Loucy (cell line): ENCODE data around the gene FHDC1.
A peak's percentile ranks its signal among the peaks of the same experiment; 100 is the strongest.

Experiments
- H2AFZ ChIP-seq: fragments of 200-600 bp; sonication (generic); 2 replicates; pipeline ENCODE4 v1.6.0; 2016; ENCODE audit warnings: antibody characterized with exemption, mild to moderate bottlenecking, low read length, moderate library complexity
- H3F3A ChIP-seq: fragments of 200-600 bp; 2 replicates; pipeline ENCODE4 v1.6.0; 2016; ENCODE audit warnings: antibody characterized with exemption, low read depth, mild to moderate bottlenecking
- H3K27me3 ChIP-seq: fragments of 200-600 bp; sonication (generic); 2 replicates; pipeline ENCODE4 v1.6.1; 2014; ENCODE audit warnings: low read length, mild to moderate bottlenecking; ENCODE audit not compliant: insufficient read depth, poor library complexity, severe bottlenecking
- H3K36me3 ChIP-seq: fragments of 200-600 bp; sonication (generic); 2 replicates; pipeline ENCODE4 v1.6.1; 2016; ENCODE audit warnings: low read length; ENCODE audit not compliant: insufficient read depth
- H3K4me1 ChIP-seq: fragments of 200-600 bp; sonication (generic); 2 replicates; pipeline ENCODE4 v1.5.1; 2014; ENCODE audit warnings: low read length, mild to moderate bottlenecking; ENCODE audit not compliant: insufficient read depth, poor library complexity, severe bottlenecking
- H3K4me2 ChIP-seq: fragments of 200-600 bp; sonication (generic); 2 replicates; pipeline ENCODE4 v1.6.0; 2014; ENCODE audit warnings: antibody characterized with exemption, low read length, low read depth, mild to moderate bottlenecking; ENCODE audit not compliant: poor library complexity, severe bottlenecking
- H3K4me3 ChIP-seq: fragments of 200-600 bp; sonication (generic); 2 replicates; pipeline ENCODE4 v1.5.1; 2014; ENCODE audit warnings: low read length, mild to moderate bottlenecking, mixed read lengths; ENCODE audit not compliant: poor library complexity, severe bottlenecking
- H3K79me2 ChIP-seq: fragments of 200-600 bp; sonication (generic); 2 replicates; pipeline ENCODE4 v1.6.1; 2014; ENCODE audit warnings: low read length; ENCODE audit not compliant: insufficient read depth
- H3K9ac ChIP-seq: fragments of 200-600 bp; sonication (generic); 2 replicates; pipeline ENCODE4 v1.6.0; 2014; ENCODE audit warnings: mild to moderate bottlenecking, low read depth, low read length, moderate library complexity; ENCODE audit not compliant: poor library complexity, severe bottlenecking
- H3K9me2 ChIP-seq: fragments of 200-600 bp; sonication (generic); replicated peaks from 2 replicates; pipeline ENCODE4 v1.6.1; 2016; ENCODE audit warnings: low read depth, low read length, mixed read lengths
- H3K9me3 ChIP-seq: fragments of 200-600 bp; sonication (generic); 2 replicates; pipeline ENCODE4 v1.6.1; 2014; ENCODE audit warnings: mild to moderate bottlenecking, antibody characterized with exemption, low read length, low read depth; ENCODE audit not compliant: insufficient read depth
- H4K20me1 ChIP-seq: fragments of 200-600 bp; sonication (generic); 2 replicates; pipeline ENCODE4 v1.6.0; 2014; ENCODE audit warnings: antibody characterized with exemption, low read length, mild to moderate bottlenecking; ENCODE audit not compliant: insufficient read depth, poor library complexity, severe bottlenecking
- CTCF ChIP-seq: fragments of 200-600 bp; sonication (generic); conservative IDR thresholded peaks from 2 replicates; pipeline ENCODE4 v1.5.1; 2014; ENCODE audit warnings: mild to moderate bottlenecking, antibody characterized with exemption, low read length
- EZH2phosphoT487 ChIP-seq: fragments of 200-600 bp; IDR thresholded peaks from 2 replicates; pipeline ENCODE4 v1.6.1; 2018; ENCODE audit warnings: antibody characterized with exemption, mild to moderate bottlenecking, moderate library complexity, borderline replicate concordance

The FHDC1 gene

GRCh38 chr4:152944666-152945320, 8.7 kb downstream of the FHDC1 start:
- Histone ChIP-seq H3K9ac (peak overlapping the region; percentile 41), H3K9me2 (no peaks in the 10 kb centered on the region), H4K20me1 (no peaks in the 10 kb centered on the region), H3K9me3 (no peaks in the 10 kb centered on the region), H3K36me3 (no peaks in the 10 kb centered on the region), H3K4me3 (no peak overlapping the region), H3K27me3 (no peaks in the 10 kb centered on the region), H3K4me2 (peak overlapping the region; percentile 29), H2AFZ (peak overlapping the region; percentile 75), H3K79me2 (no peaks in the 10 kb centered on the region), H3K4me1 (peaks cover 20% of the 10 kb centered on the region), H3F3A (no peaks in the 10 kb centered on the region)
- TF ChIP-seq CTCF (no peak), EZH2phosphoT487 (no peak)

GRCh38 chr4:152945639-152946038, 9.5 kb downstream of the FHDC1 start:
- no peaks in the 10 kb centered on the region for H4K20me1 ChIP-seq
- no peaks in the 10 kb centered on the region for H3K9me3 ChIP-seq
- no peaks in the 10 kb centered on the region for H3K79me2 ChIP-seq
- no peak for TF ChIP-seq CTCF
- TF ChIP-seq EZH2phosphoT487, result no peak
- peaks cover 20% of the 10 kb centered on the region for H3K4me1 ChIP-seq
- no peaks in the 10 kb centered on the region for H3K9me2 ChIP-seq
- H3K27me3 ChIP-seq, result no peaks in the 10 kb centered on the region
- H3K36me3 ChIP-seq, result no peaks in the 10 kb centered on the region
- no peak overlapping the region for H2AFZ ChIP-seq
- no peak overlapping the region for H3K4me3 ChIP-seq
- H3K4me2 ChIP-seq, result no peak overlapping the region
- H3F3A ChIP-seq, result no peaks in the 10 kb centered on the region
- no peak overlapping the region for H3K9ac ChIP-seq

- Histone ChIP-seq H3K4me3 (no peak overlapping the region), H2AFZ (no peak overlapping the region), H3K36me3 (no peaks in the 10 kb centered on the region), H3K4me1 (peaks cover 24% of the 10 kb centered on the region), H3K9me2 (no peaks in the 10 kb centered on the region), H4K20me1 (no peaks in the 10 kb centered on the region), H3K4me2 (no peak overlapping the region), H3K79me2 (no peaks in the 10 kb centered on the region), H3K9ac (no peak overlapping the region), H3K27me3 (no peaks in the 10 kb centered on the region), H3F3A (no peaks in the 10 kb centered on the region), H3K9me3 (no peaks in the 10 kb centered on the region)
- no peak for TF ChIP-seq EZH2phosphoT487
- no peak for TF ChIP-seq CTCF
Measured at GRCh38 chr4:152946446-152946845, 10.3 kb downstream of the FHDC1 start.
